ENCODE results near the gene CDH22. TPM values are rescaled to one million over a fixed set of nuclear protein-coding genes. Genes with fewer than 3 reads are reported as not detected.

CDH22 gene
- total and polyA plus RNA-seq, 2 experiments from 2014 or later, result not detected

GRCh38 chr20:46315311-46315710 lies 7.0 kb upstream of the CDH22 start:
- no peaks in the 10 kb centered on the region for H3K36me3 ChIP-seq
- TF ChIP-seq CTCF (IDR thresholded peaks at IDR 0.05; ENCODE audit: low read depth, low read length), result no peak
- H3K27ac ChIP-seq, result no peak overlapping the region
- peaks cover 36% of the 10 kb centered on the region for H3K27me3 ChIP-seq
- H3K9me3 ChIP-seq (ENCODE audit: low read depth), result no peaks in the 10 kb centered on the region
- no peaks in the 10 kb centered on the region for H3K4me1 ChIP-seq (ENCODE audit: low read depth)
- no peak overlapping the region for H3K4me3 ChIP-seq
- no peak for DNase-seq (ENCODE audit: low read depth in 1 of 2, low spot score in 1 of 2)

GRCh38 chr20:46312945-46313861 lies 4.9 kb upstream of the CDH22 start:
- H3K27me3 ChIP-seq, result peaks cover 57% of the 10 kb centered on the region

GRCh38 chr20:46312075-46312944 lies 4.0 kb upstream of the CDH22 start:
- no peaks in the 10 kb centered on the region for H3K4me1 ChIP-seq (ENCODE audit: low read depth)
- peak overlapping the region; percentile 24 for H3K4me3 ChIP-seq
- TF ChIP-seq CTCF (IDR thresholded peaks at IDR 0.05; ENCODE audit: low read depth, low read length), result peak; percentile 9
- peak; percentile 12 to 77 for DNase-seq (ENCODE audit: low read depth in 1 of 2, low spot score in 1 of 2)
- no peaks in the 10 kb centered on the region for H3K9me3 ChIP-seq (ENCODE audit: low read depth)
- peaks cover 66% of the 10 kb centered on the region for H3K27me3 ChIP-seq
- no peaks in the 10 kb centered on the region for H3K36me3 ChIP-seq
- no peak overlapping the region for H3K27ac ChIP-seq

More at GRCh38 chr20:46312945-46313861, 4.9 kb upstream of the CDH22 start:
- Histone ChIP-seq H3K4me3 (peak overlapping the region; percentile 24), H3K27ac (no peak overlapping the region), H3K4me1 (ENCODE audit: low read depth) (no peaks in the 10 kb centered on the region), H3K9me3 (ENCODE audit: low read depth) (no peaks in the 10 kb centered on the region), H3K36me3 (no peaks in the 10 kb centered on the region)
- DNase-seq (ENCODE audit: low read depth in 1 of 2, low spot score in 1 of 2), result no peak
- TF ChIP-seq CTCF (IDR thresholded peaks at IDR 0.05; ENCODE audit: low read depth, low read length), result no peak

GRCh38 chr20:46311719-46312074 lies 3.4 kb upstream of the CDH22 start:
- Histone ChIP-seq H3K4me1 (ENCODE audit: low read depth) (no peaks in the 10 kb centered on the region), H3K9me3 (ENCODE audit: low read depth) (no peaks in the 10 kb centered on the region), H3K4me3 (no peak overlapping the region), H3K27ac (no peak overlapping the region), H3K36me3 (no peaks in the 10 kb centered on the region), H3K27me3 (peaks cover 72% of the 10 kb centered on the region)
- no peak for TF ChIP-seq CTCF (IDR thresholded peaks at IDR 0.05; ENCODE audit: low read depth, low read length)
- DNase-seq (ENCODE audit: low read depth in 1 of 2, low spot score in 1 of 2), result no peak

- peak in 1 of 2 donors; percentile 8 for DNase-seq (ENCODE audit: low read depth in 1 of 2, low spot score in 1 of 2)
- no peak for TF ChIP-seq CTCF (IDR thresholded peaks at IDR 0.05; ENCODE audit: low read depth, low read length)
- Histone ChIP-seq H3K4me3 (no peak overlapping the region), H3K27ac (no peak overlapping the region), H3K4me1 (ENCODE audit: low read depth) (no peaks in the 10 kb centered on the region), H3K27me3 (peaks cover 77% of the 10 kb centered on the region), H3K9me3 (ENCODE audit: low read depth) (no peaks in the 10 kb centered on the region), H3K36me3 (no peaks in the 10 kb centered on the region)
Measured at GRCh38 chr20:46311039-46311650, 2.8 kb upstream of the CDH22 start.
